Subcutaneous adipose tissue (tissue), 4 donors: Measurements from ENCODE around the gene PLXNA4. TPM values are rescaled to one million over a fixed set of nuclear protein-coding genes. Genes with fewer than 3 reads are reported as not detected.

Source experiments
- total RNA-seq, 4 donors: library from RNA; depleted of rRNA; stranded (reverse); fragments of >200 nt; gene quantifications; one replicate each; pipeline ENCODE4 v1.1.0, GENCODE V29; 2016
- TF ChIP-seq, protein P1 (sequence below): fragments of 450-650 bp; IDR thresholded peaks from one replicate; pipeline ENCODE4 v1.5.1; 2016; ENCODE audit warnings: low read depth, mild to moderate bottlenecking, control low read depth, antibody characterized with exemption, moderate library complexity

The PLXNA4 gene
- total RNA-seq, 4 donors from 2014 or later = 30.2 to 112 (median 54.6) TPM

DNA sequence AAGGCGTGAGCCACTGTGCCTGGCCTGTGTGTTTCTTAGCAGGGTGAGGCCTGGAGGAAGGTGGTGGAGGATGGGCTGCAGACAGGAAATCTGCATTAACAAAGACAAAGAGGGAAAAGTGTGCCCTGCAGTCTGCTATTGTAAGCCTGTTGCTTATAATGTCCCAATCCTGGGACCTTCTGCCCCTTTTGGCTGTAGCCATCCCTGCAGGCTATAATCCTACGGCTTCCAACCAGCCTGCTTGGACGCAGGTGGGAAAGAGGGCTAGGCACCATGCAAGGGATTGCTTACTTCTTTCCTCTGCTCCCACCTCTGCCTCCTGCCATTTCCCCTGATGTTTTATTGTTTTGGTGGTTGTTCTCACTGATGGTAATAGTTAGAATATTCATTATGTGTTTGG lies 434.3 kb downstream of the PLXNA4 start:
- TF ChIP-seq, protein P1, sequence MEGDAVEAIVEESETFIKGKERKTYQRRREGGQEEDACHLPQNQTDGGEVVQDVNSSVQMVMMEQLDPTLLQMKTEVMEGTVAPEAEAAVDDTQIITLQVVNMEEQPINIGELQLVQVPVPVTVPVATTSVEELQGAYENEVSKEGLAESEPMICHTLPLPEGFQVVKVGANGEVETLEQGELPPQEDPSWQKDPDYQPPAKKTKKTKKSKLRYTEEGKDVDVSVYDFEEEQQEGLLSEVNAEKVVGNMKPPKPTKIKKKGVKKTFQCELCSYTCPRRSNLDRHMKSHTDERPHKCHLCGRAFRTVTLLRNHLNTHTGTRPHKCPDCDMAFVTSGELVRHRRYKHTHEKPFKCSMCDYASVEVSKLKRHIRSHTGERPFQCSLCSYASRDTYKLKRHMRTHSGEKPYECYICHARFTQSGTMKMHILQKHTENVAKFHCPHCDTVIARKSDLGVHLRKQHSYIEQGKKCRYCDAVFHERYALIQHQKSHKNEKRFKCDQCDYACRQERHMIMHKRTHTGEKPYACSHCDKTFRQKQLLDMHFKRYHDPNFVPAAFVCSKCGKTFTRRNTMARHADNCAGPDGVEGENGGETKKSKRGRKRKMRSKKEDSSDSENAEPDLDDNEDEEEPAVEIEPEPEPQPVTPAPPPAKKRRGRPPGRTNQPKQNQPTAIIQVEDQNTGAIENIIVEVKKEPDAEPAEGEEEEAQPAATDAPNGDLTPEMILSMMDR = no peak

DNA sequence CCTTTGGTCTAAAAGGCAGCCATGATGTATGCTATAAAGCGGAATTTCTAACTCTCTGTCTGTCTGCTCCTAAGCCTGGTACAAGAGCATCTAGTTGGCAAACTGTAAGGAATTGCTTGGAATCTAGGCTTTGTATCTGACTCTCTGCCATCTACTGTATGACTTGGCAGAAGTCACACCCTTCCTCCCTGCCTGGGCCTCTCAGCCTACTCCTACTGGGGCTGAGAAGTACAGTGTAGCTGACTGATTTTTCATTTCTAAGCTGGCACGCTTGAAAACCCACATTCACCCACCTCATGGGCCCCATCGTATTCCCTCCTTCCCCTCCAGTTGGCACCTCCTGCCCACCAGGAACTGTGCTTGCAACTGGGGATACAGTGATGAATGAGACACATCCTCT lies 435.2 kb downstream of the PLXNA4 start:
- TF ChIP-seq, protein P1 = no peak

DNA sequence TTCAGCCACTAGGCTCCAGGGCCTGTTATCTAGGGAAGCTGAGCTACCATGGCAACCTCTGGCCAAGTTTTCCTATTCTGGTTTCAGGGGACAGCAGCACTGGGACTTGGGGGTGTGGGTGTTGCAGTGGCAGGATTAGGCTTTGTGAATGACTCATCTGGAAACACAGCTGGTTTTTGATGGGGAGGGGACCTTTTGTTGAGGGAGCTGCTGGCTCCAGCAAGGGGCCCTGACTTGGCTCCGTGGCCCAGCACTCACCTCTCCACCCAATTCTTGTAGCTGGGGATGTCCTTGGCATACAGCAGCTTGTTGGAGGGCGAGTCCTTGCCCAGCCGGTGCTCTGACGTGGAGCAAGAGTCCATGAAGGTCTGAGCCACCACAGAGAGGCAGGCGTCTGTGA lies 435.9 kb downstream of the PLXNA4 start:
- TF ChIP-seq, protein P1 = no peak

DNA sequence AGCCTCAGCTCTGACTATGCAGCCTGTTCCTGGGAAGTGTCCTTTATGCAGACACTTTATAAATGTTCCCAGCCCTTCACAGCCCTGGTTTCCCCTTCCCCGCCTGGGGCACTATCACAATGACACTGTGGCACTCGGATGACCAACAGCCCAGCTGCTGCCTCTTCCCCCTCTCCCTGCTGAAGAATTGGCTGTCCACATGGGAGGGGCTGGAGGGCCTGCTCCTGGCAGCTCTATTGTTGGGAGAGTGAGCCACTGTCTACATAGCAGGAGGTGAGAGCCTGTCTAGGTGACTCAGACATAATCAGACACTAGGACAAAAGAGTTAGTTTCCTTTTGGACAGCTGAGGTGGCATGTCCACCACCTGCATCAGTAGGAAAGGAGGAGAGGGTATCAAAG lies 437.5 kb downstream of the PLXNA4 start:
- TF ChIP-seq, protein P1 = no peak

DNA sequence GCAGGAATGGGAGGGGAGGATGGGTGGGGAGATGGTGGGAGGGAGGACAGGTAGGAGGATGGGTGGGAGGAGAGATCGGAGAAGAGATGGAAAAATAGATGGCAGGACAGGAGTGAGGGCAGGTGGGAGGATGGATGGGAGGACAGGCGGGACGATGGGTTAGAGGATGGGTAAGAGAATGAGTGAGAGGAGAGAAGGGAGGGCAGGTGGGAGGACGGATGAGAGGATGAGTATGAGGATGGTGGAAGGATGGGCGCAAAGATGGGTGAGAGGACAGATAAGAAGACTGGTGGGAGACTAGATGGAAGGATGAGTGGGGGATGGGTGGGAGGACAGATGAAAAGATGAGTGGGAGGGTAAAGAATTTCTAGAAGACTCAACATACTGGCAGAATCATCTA lies 438.6 kb downstream of the PLXNA4 start:
- TF ChIP-seq, protein P1 = no peak

DNA sequence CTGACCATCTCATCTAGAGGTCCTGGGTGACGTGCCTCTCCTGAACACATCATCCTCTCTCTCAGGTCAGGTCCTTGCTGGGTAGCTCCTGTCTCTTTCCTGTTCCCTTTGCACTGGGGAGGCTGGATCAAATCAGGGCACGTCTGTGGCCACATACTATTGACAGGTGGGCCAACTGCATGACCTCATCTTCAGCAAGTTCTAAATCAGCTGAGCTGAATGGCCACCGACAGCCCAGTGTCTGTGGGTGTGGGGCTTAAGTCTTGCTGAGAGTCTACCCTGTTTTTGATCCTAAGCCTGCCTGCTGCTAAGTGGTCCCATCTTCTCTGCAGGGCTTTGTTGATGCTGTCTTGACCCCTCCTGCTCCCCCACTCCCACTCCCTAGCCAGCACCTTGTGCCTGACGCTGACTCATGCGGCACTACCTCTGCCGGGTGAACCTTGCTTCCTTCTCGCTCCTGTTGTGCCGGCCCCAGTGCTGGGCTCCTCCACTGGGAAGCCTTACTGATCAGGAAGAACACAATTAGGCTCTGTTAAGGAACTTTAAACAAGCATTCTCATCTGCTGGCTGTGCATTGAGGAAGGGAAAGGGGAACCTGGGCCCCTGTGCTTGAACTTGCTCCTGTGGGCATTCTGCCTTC lies 440.4 kb downstream of the PLXNA4 start:
- TF ChIP-seq, protein P1 = no peak

DNA sequence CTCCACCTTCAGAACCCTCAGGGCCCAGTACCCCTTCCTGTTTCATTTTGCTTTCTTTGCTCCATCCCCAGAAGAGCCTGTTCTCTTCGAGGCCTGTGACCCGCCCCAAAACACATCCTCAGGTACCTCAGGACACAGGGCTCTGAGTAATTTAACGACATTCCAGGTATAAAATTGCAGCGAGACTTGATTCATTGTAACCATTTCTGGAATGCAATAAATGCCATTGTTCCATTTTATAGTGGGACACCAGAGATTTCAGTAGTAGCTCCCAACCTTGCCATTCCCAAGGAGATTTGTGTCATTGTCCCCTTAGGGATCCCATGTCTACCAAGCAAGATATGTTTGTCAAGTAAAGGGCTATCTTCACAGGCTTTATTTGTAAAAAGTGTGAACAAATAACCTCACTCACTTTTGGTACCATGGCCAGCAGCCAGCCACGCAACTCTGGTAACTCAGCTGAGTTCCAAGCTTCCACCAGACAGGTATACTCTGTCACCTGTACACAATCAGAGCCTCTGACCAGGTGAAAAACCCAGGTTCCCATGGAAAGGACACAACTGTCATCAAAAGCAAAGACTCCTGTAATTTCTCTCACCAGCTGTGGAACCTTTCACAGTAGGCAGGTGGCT lies 441.3 kb downstream of the PLXNA4 start:
- TF ChIP-seq, protein P1 = no peak
